OCI-LY3 (cell line): ENCODE data around the gene TENT4B.

ENCODE experiments used
- H2AFZ ChIP-seq: fragments of 200-600, 300-600 bp; shearing (Covaris generic); 2 replicates; pipeline ENCODE4 v1.6.0; 2014; ENCODE audit warnings: antibody characterized with exemption, low read depth, low read length
- H3K27ac ChIP-seq: fragments of 200-600, 300-600 bp; sonication (generic); 2 replicates; pipeline ENCODE4 v1.5.1; 2014; ENCODE audit warnings: mild to moderate bottlenecking, low read length, moderate library complexity, mixed read lengths
- H3K27me3 ChIP-seq: fragments of 200-600, 300-600 bp; sonication (generic); 2 replicates; pipeline ENCODE4 v1.6.1; 2014; ENCODE audit warnings: low read depth, low read length, mixed read lengths
- H3K36me3 ChIP-seq: fragments of 200-600, 300-600 bp; sonication (generic); replicated peaks from 2 replicates; pipeline ENCODE3; 2014; ENCODE audit warnings: low read depth, low read length, mixed read lengths
- H3K4me1 ChIP-seq: fragments of 300-600, 200-600 bp; sonication (generic); 2 replicates; pipeline ENCODE4 v1.6.1; 2014; ENCODE audit warnings: low read length, mixed read lengths
- H3K4me2 ChIP-seq: fragments of 200-600, 300-600 bp; sonication (generic); 2 replicates; pipeline ENCODE4 v1.6.1; 2014; ENCODE audit warnings: low read length, mixed read lengths
- H3K4me3 ChIP-seq: fragments of 300-600, 200-600 bp; sonication (generic); 2 replicates; pipeline ENCODE4 v1.5.1; 2014; ENCODE audit warnings: antibody characterized with exemption, mild to moderate bottlenecking, low read length, moderate library complexity
- H3K79me2 ChIP-seq: fragments of 300-600, 200-600 bp; shearing (Covaris generic); 2 replicates; pipeline ENCODE4 v1.6.1; 2014; ENCODE audit warnings: mild to moderate bottlenecking, low read length, mixed read lengths
- H3K9ac ChIP-seq: fragments of 300-600, 200-600 bp; shearing (Covaris generic); 2 replicates; pipeline ENCODE4 v1.6.0; 2014; ENCODE audit warnings: mild to moderate bottlenecking, low read length, moderate library complexity
- H3K9me3 ChIP-seq: fragments of 200-600, 300-600 bp; shearing (Covaris generic); 2 replicates; pipeline ENCODE4 v1.6.1; 2014; ENCODE audit warnings: low read length, mixed read lengths; ENCODE audit not compliant: insufficient read depth
- H4K20me1 ChIP-seq: fragments of 200-600, 300-600 bp; sonication (generic); 2 replicates; pipeline ENCODE4 v1.6.1; 2016; ENCODE audit warnings: low read length, mixed read lengths; ENCODE audit not compliant: insufficient read depth
- EZH2phosphoT487 ChIP-seq: fragments of 200-600 bp; shearing (Covaris generic); IDR thresholded peaks from 2 replicates; pipeline ENCODE4 v1.6.1; 2018; ENCODE audit warnings: antibody characterized with exemption, mixed run types, low read depth
- TF ChIP-seq, protein P1 (sequence below): fragments of 200-600, 300-600 bp; sonication (generic); IDR thresholded peaks from 2 replicates; pipeline ENCODE4 v1.5.1; 2014; ENCODE audit warnings: antibody characterized with exemption, low read length, low read depth

TENT4B gene

GRCh38 chr16:50269769-50270509 lies 116.8 kb downstream of the TENT4B start:
- no peak overlapping the region for H3K4me2 ChIP-seq
- H4K20me1 ChIP-seq, result no peaks in the 10 kb centered on the region
- H3K36me3 ChIP-seq, result no peaks in the 10 kb centered on the region
- peaks cover 29% of the 10 kb centered on the region for H3K4me1 ChIP-seq
- no peak for TF ChIP-seq EZH2phosphoT487
- TF ChIP-seq, protein P1, sequence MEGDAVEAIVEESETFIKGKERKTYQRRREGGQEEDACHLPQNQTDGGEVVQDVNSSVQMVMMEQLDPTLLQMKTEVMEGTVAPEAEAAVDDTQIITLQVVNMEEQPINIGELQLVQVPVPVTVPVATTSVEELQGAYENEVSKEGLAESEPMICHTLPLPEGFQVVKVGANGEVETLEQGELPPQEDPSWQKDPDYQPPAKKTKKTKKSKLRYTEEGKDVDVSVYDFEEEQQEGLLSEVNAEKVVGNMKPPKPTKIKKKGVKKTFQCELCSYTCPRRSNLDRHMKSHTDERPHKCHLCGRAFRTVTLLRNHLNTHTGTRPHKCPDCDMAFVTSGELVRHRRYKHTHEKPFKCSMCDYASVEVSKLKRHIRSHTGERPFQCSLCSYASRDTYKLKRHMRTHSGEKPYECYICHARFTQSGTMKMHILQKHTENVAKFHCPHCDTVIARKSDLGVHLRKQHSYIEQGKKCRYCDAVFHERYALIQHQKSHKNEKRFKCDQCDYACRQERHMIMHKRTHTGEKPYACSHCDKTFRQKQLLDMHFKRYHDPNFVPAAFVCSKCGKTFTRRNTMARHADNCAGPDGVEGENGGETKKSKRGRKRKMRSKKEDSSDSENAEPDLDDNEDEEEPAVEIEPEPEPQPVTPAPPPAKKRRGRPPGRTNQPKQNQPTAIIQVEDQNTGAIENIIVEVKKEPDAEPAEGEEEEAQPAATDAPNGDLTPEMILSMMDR, result no peak
- H3K9me3 ChIP-seq, result no peaks in the 10 kb centered on the region
- no peak overlapping the region for H2AFZ ChIP-seq
- no peak overlapping the region for H3K27ac ChIP-seq
- H3K79me2 ChIP-seq, result peaks cover 6% of the 10 kb centered on the region
- no peak overlapping the region for H3K4me3 ChIP-seq
- no peak overlapping the region for H3K9ac ChIP-seq
- H3K27me3 ChIP-seq, result no peaks in the 10 kb centered on the region

DNA sequence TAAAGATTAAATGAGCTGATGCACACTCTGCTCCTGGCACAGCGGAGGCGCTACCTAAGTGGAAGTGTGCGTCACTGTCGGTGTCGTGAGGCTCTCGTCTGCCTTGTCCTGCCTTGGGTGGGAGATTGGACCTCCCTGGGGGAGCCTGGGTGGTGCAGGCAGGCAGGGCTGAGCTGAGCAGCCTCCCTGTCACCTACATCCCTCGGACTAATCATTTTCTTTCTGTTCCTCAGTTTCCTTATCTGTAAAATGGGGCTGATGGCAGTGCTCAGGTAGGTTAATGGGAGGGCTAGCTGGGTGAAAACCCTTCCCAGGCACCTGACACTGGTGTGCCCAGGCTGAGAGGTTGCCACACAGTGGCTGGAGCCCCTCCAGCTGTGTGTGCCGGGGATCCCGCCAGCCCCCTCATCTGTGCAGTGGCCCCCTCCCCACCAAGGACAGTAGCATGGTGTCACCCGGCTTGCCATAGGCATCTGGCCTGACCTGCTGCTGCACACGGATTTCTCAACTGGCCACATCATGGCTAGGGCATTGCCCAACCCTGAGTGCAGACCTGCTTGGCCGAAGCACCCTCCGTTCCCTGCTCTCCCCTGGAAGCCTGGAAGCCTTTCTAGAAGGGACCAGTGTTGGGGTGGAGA lies 117.5 kb downstream of the TENT4B start:
- H3K4me2 ChIP-seq, result no peak overlapping the region
- no peak overlapping the region for H3K4me3 ChIP-seq
- H4K20me1 ChIP-seq, result peaks cover 7% of the 10 kb centered on the region
- H3K9ac ChIP-seq, result no peak overlapping the region
- TF ChIP-seq EZH2phosphoT487, result no peak
- TF ChIP-seq, protein P1, result no peak
- H3K27me3 ChIP-seq, result no peaks in the 10 kb centered on the region
- H3K79me2 ChIP-seq, result peaks cover 13% of the 10 kb centered on the region
- peaks cover 32% of the 10 kb centered on the region for H3K4me1 ChIP-seq
- H3K9me3 ChIP-seq, result no peaks in the 10 kb centered on the region
- H2AFZ ChIP-seq, result no peak overlapping the region
- no peak overlapping the region for H3K27ac ChIP-seq
- no peaks in the 10 kb centered on the region for H3K36me3 ChIP-seq

- Histone ChIP-seq H3K27me3 (no peaks in the 10 kb centered on the region), H3K4me1 (peaks cover 33% of the 10 kb centered on the region), H3K4me2 (no peak overlapping the region), H3K4me3 (no peak overlapping the region), H3K79me2 (peaks cover 21% of the 10 kb centered on the region), H2AFZ (no peak overlapping the region), H3K27ac (no peak overlapping the region), H3K9ac (no peak overlapping the region), H3K36me3 (no peaks in the 10 kb centered on the region), H4K20me1 (peaks cover 14% of the 10 kb centered on the region), H3K9me3 (no peaks in the 10 kb centered on the region)
- TF ChIP-seq EZH2phosphoT487, result no peak
- TF ChIP-seq, protein P1, result no peak
Observed at GRCh38 chr16:50271148-50272041, 118.3 kb downstream of the TENT4B start.

- Histone ChIP-seq H3K36me3 (peaks cover 4% of the 10 kb centered on the region), H2AFZ (no peak overlapping the region), H3K4me1 (peaks cover 33% of the 10 kb centered on the region), H4K20me1 (peaks cover 22% of the 10 kb centered on the region), H3K27me3 (no peaks in the 10 kb centered on the region), H3K27ac (no peak overlapping the region), H3K4me3 (no peak overlapping the region), H3K79me2 (peaks cover 28% of the 10 kb centered on the region), H3K9ac (no peak overlapping the region), H3K9me3 (no peaks in the 10 kb centered on the region), H3K4me2 (no peak overlapping the region)
- no peak for TF ChIP-seq EZH2phosphoT487
- TF ChIP-seq, protein P1, result no peak
Observed at GRCh38 chr16:50272111-50272571, 119.0 kb downstream of the TENT4B start.
